Camera-type eye (tissue), 1 donor: ENCODE results near the gene CSNK1D. TPM values are rescaled to one million over a fixed set of nuclear protein-coding genes. Genes with fewer than 3 reads are reported as not detected.

Source experiments
- total RNA-seq: library from RNA; depleted of rRNA; stranded (reverse); fragments of >200 nt; gene quantifications from one replicate; pipeline ENCODE4 v1.2.3, GENCODE V29; 2014

CSNK1D gene
- 82.4 TPM for total RNA-seq

GRCh38 chr17:82273327-82274133, at the start of gene CSNK1D:
Gene CSNK1D, minus strand, starts transcription at chr17:82273700. Its CDS starts 319 bp downstream, at chr17:82273381.

GRCh38 chr17:82317394-82318168, 44.1 kb upstream of the CSNK1D start, which contains the start of gene CD7:
Gene CD7, minus strand, starts transcription at chr17:82317608. Its CDS starts 113 bp downstream, at chr17:82317495.

GRCh38 chr17:82228842-82229697, 44.4 kb downstream of the CSNK1D start, which contains the start of gene SLC16A3:
Gene SLC16A3, plus strand, starts transcription at chr17:82229042. Its CDS starts 6,967 bp downstream, at chr17:82236009.

GRCh38 chr17:82212331-82213250, 60.9 kb downstream of the CSNK1D start, which contains the start of gene CCDC57:
Gene CCDC57, minus strand, starts transcription at chr17:82212842. Its CDS starts 10,898 bp downstream, at chr17:82201944.

Other genes with a start within 250 kb of the CSNK1D start
- 17.8 TPM for gene RAC3, start 242.0 kb downstream of the CSNK1D start, total RNA-seq
- 39.0 TPM for gene DCXR, start 236.0 kb downstream of the CSNK1D start, total RNA-seq
- 43.2 TPM for gene RFNG, start 221.9 kb downstream of the CSNK1D start, total RNA-seq
- 120 TPM for gene GPS1, start 221.8 kb downstream of the CSNK1D start, total RNA-seq
- 60.2 TPM for gene DUS1L, start 207.9 kb downstream of the CSNK1D start, total RNA-seq
- gene FASN, start 175.5 kb downstream of the CSNK1D start, total RNA-seq = 61.6 TPM
- 50.9 TPM for gene CCDC57, start 60.9 kb downstream of the CSNK1D start, total RNA-seq
- 29.2 TPM for gene SLC16A3, start 44.7 kb downstream of the CSNK1D start, total RNA-seq
- gene CD7, start 43.9 kb upstream of the CSNK1D start, total RNA-seq = 0.99 TPM
- gene SECTM1, start 60.1 kb upstream of the CSNK1D start, total RNA-seq = 6.6 TPM
- gene TEX19, start 85.5 kb upstream of the CSNK1D start, total RNA-seq = not detected
- gene UTS2R, start 98.1 kb upstream of the CSNK1D start, total RNA-seq = 3.2 TPM
- gene HEXD, start 144.6 kb upstream of the CSNK1D start, total RNA-seq = 42.7 TPM
- 32.9 TPM for gene OGFOD3, start 144.9 kb upstream of the CSNK1D start, total RNA-seq
- 54.4 TPM for gene CYBC1, start 177.1 kb upstream of the CSNK1D start, total RNA-seq
- 78.2 TPM for gene NARF, start 185.0 kb upstream of the CSNK1D start, total RNA-seq
- gene FOXK2, start 246.0 kb upstream of the CSNK1D start, total RNA-seq = 43.0 TPM